HG02973 (cell line): ENCODE results near the gene RHBDL3.
"Not testable (repeated sequence)": the region's sequence is repeated elsewhere in the genome, so short reads cannot be mapped to it uniquely, and the experiment has no call there.

Experiments used
- ATAC-seq: cut with Tn5 transposase; IDR thresholded peaks from one replicate; pipeline ENCODE4 v1.9.1; 2021; ENCODE audit warnings: moderate library complexity; ENCODE audit not compliant: unreplicated experiment

RHBDL3 gene

DNA sequence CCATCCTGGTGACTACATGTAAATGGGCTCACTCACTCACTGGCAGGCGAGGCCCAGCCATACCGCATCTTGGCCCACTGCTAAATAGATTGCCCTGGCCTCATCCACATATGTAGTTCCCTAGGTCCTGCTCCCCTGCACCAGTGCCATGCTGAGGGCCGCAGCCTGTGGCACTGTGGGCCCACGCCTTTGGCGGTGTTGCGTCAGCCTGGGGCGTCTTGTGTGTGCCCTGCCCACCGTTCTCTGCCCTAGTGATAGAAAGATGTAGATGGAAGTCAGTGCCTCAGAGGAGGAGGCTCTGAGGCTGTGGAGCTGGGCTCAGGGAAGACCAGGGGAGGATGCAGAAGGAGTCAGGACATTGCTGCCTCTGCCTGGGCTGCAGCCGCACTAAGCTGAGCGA, 57.4 kb downstream of the RHBDL3 start:
- ATAC-seq, result no peak

DNA sequence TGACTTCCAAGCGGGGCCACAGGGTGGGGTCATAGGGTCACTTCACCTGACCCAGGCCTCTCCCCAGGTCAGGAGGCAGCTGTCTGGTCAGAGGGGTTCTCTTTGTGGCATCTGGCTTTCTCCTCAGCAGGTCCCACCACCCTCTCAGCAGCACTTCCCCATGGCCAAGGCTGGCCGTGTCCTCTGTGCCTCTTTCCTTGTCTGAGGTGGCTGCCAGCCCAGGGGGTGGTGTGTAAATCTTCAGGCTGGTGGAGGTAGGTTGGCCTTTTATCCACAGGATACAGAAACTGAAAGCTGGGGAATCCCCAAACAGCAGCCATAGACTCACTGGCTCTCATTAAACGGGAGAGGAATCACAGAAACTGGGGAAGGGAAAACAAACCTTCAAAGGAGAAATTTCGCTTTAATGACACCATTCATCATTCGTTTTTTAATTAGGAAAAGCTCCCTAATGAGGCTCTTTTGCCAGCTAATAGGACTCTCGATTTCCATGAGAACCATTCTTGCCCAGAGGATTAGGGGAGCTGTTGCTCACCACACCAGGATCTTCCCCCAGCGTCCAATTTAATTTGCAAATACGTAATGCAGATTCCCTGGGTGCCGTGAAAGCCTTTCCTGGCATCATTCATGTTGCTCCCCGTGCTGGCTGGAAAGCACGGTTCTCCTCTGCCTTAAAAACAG, 58.3 kb downstream of the RHBDL3 start:
- ATAC-seq, result no peak

DNA sequence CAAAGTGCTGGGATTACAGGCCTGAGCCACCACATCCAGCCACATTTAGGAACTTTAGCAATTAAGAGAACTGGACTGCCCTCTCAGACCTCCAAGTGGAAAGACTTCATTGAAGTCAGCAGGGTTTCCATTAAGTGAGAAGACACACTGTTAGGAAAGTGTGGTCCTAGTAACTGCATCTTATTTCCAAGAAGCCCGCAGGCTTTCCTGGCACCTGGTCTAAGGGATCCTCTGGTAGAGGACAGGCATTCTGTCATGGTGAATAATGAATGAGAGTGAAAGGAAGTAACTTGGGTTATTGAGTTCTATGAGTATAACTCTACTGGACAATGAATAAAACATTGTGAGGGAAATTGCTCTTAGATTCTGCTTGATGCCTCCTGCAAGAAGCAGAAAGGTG, 62.3 kb downstream of the RHBDL3 start:
- ATAC-seq, result no peak

DNA sequence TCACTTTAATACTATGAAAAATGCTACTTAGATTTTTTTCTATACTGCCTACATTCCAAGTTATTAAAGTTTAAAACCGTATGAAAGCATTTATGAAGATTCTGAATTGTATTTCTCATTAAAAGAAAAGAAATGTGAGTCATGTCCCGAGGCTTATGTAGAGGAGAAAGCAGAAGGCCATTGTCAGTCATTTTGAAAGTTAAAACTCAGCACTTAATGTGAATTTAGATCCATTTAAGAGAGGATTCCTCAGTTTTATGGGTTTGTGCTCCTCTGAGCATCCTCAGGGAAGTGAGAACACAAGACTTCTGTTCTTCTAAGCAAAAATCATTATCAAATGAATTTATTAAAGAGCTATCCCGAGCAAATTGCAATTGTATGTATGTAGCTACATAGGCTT, 64.5 kb downstream of the RHBDL3 start:
- ATAC-seq, result no peak

DNA sequence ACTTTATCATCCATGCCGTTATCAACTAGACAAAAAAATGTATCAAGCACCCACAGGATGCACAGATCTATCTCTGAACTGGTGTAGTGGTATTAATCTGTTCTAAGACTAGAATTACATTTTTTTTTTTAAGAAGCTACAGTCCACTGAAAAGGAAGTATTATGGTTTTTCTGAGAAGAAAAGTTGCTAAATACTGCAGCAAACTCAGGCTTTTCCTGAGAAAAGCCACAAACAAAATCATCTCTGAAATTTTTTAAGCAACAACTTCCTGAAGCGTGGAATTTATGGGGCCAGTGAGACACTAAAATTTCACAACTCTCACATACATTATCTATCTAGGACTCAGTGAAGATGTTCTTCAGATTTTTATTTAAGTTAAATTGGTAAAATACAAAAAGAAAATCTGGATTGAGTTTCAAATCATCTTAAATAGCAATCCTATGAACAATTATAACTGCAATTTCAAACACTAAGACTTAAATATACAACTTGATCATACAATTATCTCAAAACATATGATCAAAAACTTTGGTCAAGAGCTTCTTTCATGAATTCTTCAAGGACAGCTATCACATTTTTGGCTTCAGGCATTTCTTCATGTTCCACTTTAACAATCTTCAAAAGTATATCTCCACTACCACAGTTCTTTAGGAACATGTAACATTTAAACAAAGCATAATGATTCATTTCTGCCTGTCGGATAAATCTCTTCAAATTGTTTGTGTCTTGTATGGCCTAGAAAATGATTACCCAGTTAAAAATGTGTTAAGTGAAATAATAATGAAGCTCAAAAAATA, 65.8 kb downstream of the RHBDL3 start:
- no peak for ATAC-seq

DNA sequence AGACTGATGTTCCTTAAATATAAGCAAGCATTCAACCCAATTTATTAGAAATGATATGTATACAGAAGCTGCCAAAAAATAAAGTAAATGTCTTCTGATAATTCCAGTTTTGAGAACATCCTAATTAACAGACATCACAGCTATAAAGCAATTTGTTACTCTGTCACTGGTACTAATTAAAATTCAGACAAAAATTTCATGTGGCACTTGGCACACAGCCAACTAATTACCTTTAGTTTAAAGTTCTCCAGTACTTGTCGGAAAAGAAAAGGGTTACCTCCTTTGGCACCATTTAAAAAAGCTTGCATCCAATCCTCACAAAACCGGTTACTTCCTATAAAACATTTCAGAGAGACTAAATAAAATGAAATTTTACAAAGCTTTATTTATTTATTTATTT, 67.6 kb downstream of the RHBDL3 start:
- no peak for ATAC-seq

DNA sequence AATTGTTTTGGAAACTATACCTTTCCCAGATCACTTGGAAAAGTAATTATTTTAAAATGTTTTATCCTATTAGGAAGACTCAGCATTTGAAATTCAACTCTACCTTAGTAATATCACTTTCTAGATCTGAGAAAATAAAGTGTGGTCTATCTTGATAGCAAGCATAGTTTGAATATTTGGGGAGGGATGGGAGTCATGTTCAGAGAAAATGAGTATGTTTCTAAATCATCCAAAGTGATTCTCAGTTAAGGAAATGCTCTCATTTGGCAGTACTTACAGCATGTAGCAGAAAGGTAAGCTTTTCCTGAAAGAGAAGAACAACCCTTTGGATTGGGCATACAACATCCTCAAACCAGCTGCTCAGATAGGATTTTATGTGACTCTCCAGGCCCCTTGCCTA, 69.4 kb downstream of the RHBDL3 start:
- ATAC-seq, result no peak

DNA sequence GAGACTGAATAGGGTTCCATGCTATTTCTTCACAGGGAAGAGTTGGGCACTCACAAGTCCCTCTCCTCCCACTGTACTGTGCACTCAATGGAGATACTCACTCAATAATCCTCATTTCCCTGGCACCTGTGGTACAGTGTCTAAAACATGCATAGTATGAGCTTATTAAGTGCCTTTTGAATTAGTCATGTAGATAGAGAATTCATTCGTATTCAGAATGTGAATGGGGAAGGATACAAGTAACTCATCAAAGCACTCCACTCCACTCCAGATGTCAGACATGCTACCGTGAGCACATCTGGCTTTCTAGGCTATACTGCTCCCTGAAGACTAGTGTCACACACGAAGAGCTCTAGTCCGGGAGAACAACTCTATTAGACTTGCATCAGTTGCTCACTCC, 70.1 kb downstream of the RHBDL3 start:
- no peak for ATAC-seq

DNA sequence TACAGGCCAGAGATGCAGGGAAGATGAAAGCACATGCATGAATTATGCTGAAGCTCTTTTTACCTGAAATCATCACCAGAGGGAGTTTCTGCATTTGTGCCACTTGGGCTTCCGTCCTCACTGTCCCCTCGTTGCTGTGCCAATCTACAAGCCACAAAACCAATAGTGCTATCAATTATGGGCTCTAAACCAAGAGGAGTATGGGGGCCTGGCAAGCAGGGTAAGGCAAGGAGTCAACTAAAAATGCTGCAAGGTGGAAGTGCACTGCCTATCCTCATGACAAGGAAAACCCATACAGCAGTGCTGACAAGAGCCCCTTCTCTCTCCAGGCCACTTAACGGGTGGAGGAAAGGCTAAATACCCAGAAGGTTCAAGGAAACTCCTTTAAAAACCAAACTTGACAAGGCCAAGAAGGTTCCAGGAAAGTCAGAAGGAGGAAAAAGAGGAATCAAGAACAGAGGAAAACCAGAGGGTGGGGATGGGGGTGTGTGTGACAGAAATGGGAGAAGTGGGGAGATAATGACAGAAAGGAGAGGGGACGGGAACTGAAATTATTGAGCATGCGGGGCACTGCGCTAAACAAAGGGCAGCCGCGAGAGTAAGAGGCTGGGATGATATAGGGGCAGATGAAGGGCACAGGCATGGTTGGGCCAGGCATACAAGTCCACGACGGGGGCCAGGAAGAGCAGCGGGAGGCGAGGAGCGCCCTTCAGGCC, 75.7 kb downstream of the RHBDL3 start:
- no peak for ATAC-seq

DNA sequence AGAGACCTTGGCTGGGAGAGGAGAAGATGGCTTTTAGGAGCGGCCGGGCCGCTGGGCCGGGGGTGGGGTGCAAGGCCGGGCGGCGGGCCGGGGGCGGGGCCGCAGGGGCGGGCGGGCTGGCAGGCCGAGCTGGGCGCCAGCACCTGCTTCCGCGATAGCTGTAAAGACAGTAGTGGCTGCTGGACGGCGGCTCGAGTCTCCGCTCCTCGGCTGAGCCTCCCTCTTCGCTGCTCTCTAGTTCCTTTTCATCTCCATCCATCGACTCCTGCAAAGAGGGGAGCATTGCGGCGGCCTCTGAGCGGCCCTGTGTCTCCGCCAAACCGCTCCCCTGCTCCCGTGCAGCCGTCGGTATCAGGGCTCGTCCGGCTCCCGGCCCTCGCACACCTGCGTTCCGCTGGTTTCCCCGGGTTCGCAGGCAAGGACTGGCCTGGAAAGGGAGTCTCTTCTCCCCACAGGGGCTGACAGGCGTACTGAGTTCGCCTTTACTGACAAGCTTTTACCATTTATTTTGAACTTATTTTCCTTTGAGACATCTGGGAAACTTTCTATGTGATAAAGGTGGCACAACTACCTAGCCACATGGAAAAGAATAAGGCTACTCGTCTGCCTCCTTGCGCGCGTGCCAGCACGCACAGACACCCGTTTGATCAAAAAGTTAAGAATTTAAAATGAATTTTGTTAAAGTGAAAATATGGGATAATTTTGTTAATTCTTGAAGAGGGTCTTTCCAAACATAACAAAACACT, 76.4 kb downstream of the RHBDL3 start, which contains the start of gene C17orf75:
Gene C17orf75 (minus strand): TSS at position 317 of the 746 bp plus-strand sequence. CDS start 34 bp downstream, at position 283.
- ATAC-seq, result peak; percentile 76

DNA sequence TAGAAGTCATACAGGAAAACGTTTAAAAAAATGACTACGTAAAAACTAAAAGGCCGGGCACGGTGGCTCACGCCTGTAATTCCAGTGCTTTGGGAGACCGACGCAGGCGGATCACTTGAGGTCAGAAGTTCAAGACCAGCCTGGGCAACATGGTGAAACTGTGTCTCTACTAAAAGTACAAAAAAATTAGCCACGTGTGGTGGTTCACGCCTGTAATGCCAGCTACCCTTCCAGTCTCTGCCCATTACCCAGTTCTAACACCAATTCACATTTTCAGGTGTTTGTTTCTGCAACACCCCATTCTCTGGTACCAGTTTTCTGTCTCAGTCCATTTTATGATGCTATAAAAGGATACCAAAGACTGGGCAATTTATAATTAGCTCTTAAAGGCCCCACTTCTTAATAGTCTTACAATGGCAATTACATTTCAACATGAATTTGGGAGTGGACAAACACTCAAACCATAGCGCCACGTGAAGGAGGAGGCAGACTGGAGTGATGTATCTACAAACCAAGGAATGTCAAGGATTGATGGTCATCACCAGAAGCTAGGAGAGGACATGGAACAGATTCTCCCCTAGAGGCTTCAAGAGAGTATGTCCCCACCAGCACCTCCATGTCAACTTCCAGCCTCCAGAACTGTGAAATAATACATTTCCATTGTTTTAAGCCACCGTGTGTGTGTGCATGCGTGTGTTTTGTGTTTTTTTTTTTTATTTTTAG, 77.1 kb downstream of the RHBDL3 start:
- ATAC-seq, result no peak

DNA sequence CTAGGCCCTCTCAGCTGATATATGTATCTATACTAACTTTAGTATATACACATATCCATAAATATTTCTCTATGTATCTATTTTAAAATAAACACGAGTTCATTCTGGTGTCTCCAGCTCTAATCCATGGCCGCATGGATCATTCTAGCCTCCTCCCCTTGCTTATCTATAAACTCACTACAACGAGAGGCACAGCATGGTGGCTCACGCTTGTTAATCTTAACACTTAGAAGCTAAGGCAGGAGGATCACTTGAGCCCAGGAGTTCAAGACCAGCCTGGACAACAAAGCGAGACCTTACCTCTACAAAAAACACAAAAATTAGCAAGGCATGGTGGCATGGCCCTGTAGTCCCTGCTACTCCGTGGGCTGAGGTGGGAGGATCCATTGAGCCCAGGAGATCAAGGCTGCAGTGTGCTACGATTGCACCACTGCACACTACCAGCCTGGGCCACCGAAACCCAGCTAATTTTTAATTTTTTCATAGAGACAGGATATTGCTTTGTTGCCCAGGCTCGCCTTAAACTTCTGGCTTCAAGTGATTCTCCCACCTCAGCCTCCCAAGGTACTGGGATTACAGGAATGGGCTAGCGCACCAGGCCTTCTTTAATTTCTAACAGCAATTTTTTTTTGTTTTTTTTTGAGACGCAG, 80.4 kb downstream of the RHBDL3 start:
- no peak for ATAC-seq

DNA sequence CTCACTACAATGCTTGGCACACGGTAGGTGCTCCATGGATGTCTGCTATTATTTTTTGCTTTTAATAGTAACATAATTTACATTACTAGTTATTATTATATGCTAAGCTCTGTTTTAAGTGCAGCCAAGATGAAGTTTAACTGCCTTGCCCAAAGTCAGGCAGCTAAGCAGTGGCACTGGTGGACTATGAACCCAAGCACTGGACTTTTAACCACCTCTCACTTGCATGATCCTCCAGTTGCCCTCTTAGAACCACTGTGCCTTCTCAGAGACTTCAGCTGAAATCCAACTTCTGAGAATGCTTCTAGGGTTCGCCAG, 82.8 kb downstream of the RHBDL3 start:
- ATAC-seq, result no peak

DNA sequence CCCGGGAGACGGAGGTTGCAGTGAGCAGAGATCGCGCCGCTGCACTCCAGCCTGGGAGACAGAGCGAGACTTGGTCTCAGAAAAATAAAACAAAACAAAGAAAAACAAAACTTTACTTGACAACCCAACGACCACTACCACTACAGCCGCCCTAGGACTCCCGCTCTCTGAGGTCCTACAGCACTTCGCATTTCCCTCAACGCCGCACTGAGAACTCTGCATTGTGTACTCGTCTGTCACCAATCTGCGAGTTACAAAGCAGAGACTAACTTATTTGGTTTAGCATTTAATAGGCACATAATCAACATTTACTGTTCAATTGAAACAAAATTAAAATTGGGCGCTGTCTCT, 83.8 kb downstream of the RHBDL3 start:
- ATAC-seq, result no peak

DNA sequence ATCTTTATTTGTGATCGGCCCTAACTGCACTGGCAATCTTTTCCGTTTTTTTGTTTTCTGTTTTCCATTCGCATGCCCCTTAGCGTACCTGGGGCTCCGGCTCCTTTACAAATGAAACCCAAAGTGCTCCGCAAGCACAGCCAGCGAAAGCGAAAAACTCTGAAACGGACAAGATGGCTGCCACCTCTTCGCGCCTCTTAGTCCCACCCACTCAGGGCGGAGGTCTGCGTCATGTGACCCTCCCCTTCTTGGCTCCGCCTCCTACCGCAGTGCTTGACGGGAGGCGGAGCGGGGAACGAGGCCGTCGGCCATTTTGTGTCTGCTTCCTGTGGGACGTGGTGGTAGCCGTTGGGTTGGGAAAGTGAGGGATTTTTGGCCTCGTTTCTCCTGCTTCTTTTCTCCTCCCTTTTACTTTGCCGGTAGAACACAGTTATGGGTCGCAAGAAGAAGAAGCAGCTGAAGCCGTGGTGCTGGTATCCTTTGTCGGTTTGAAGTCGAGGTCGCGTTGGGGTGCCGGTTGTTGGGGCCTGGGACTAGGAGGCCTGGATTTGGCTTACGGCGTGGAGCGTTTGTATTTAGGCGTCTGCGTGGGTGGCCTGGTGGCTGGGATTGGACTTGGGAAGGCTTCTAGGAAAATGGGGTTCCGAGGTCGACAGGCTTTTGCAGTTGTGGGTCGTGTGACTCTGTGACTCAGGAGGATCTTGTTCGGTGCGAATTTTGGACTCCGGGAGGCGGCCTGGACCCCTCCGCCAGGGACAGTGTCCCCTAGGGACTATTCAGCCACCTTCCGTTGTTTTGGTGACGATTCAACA, 84.4 kb downstream of the RHBDL3 start, which contains the start of gene ZNF207:
Gene ZNF207 (plus strand): TSS at position 304 of the 812 bp plus-strand sequence. CDS start 129 bp downstream, at position 433.
- peak; percentile 79 for ATAC-seq

DNA sequence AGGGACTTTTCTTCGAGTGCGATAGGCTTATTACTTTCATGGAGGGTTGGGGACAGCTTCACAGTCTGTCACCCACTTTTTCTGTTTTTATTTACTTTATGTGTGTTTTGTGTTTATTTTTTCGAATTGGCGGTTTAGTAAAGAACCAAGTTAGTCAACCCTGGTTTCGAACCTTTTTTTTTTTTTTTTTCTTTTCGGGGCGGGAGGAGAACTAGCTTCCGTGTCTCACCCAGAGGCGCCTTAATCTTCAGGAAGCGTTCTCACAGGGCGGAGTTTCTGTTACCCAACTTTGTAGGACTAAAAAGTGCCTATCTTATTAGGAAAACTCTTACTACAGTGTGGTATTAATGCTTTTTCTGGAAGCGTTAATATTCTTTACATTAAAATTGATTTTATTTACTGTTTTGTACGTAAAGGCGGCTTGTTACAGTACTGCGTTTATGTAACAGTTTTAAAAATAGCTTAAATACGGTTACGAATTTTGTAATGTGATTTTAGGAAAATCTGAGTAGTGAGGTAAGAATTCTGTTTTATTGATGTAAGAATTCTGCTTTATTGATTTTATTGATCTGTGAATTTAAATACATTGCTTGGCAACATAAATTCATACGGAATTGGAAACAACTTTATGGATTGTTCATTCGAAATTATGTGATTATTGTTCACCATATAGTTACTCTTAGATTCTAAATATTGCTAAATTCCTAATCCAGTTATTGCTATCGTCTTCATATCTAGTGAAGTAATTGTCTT, 85.2 kb downstream of the RHBDL3 start:
- peak; percentile 25 for ATAC-seq

DNA sequence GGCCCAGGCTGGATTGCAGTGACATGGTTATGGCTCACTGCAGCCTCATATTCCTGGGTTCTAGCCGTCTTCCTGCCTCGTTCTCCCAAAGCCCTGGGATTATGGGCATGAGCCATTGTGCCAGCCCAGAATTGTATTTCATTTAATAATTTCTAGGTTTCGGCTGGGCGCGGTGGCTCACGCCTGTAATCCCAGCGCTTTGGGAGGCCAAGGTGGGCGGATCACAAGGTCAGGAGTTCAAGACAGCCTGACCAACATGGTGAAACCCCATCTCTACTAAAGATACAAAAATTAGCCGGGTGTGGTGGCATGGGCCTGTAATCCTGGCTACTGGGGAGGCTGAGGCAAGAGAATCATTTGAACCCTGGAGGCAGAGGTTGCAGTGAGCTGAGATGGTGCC, 87.1 kb downstream of the RHBDL3 start:
- not testable (repeated sequence) for ATAC-seq

DNA sequence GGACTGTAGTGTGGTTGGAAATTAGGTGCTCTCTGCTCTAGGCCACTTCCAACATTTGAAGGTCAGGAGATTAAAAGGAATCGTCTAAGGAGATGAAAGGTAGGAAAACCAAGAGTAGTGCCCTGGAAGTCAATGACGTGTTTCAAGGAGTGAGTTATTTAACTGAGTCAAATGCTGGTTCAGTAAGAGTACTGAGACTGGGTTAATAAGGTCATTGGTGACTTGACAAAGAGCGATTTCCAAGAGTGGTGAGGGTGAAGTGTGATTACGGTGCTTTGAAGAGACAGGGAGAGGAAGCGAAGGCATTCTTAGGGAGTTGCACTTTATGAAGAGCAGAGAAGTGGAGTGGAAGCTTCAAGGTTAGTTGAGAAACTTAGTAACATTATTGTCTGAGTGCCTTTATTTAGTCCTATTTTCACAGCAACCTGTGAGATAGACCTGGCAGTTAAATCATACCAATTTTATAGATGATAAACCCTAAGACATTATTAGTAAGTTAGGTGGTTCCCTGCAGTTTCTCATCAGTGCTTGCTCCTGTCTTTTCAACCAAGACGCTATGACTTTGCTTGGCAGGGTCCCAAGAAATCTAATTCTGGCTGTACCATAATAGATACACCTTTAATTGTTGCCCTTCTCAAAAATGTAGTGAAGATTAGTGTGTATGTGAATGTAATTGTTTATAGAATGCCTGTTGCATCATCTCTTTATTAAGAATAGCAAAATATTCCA, 90.2 kb downstream of the RHBDL3 start:
- no peak for ATAC-seq
